Stimulated activated CD8-positive, alpha-beta memory T cell treated with anti-CD3 and anti-CD28 coated beads, Interleukin-12 subunit alpha, Interleukin-12 subunit beta, amount 100 ng/mL, for 24 hours (primary cell): ENCODE data around the gene ADCY1.
"Not testable (repeated sequence)": the region's sequence is repeated elsewhere in the genome, so short reads cannot be mapped to it uniquely, and the experiment has no call there.

ENCODE experiments used
- DNase-seq: peaks from one replicate; pipeline ENCODE4 v3.0.0-alpha.2; 2020; ENCODE audit errors: extremely low read depth

Gene ADCY1

DNA sequence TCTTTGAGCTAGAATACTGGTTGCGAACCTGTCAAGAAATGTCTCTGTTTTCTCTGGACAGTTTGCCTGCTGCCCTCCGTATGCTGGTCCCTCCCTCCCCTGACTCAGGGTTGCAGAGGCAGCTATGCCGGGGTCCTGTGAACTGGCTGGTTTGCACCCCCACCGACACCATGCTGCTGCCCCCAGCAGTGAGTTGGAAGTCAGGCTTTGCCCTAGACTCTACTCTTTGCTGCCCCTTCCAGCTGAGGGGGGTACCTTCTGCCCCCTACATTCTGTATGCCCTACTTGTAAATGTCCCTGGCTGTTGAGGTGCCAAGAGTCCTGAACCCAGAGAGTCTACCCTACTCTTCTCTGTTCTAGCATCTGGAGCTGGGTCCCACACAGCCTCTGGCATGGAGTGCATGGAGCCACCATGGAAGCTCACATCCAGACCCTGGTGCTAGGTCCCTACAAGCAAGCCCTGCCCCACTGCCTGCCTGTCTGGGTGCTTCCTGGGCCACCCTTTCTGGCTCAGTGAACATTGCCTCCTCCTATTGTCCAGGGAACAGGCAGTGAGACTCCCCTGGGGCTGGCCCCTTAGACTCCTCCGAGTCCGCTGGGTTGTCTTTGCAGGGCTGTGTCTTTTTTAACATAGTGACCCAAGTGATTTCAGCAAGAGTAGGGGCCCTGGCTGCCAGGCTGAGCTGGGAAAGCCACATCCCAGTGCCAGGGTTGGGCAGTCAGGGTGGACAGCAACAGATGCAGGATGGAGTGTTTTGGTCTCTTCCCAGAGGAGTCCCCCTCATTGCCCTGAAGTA is 138.9 kb downstream of the ADCY1 start:
- no peak for DNase-seq

GRCh38 chr7:45713669-45714520 is 139.7 kb downstream of the ADCY1 start:
- DNase-seq, result no peak

- no peak for DNase-seq
These were observed 140.3 kb downstream of the ADCY1 start for GRCh38 chr7:45714521-45714820.

GRCh38 chr7:45715471-45716352 is 141.5 kb downstream of the ADCY1 start:
- no peak for DNase-seq

- DNase-seq, result no peak
These were observed 142.4 kb downstream of the ADCY1 start for GRCh38 chr7:45716380-45717203.

GRCh38 chr7:45717537-45718235 is 143.5 kb downstream of the ADCY1 start:
- DNase-seq, result no peak

GRCh38 chr7:45718464-45719330 is 144.5 kb downstream of the ADCY1 start:
- DNase-seq, result no peak

DNA sequence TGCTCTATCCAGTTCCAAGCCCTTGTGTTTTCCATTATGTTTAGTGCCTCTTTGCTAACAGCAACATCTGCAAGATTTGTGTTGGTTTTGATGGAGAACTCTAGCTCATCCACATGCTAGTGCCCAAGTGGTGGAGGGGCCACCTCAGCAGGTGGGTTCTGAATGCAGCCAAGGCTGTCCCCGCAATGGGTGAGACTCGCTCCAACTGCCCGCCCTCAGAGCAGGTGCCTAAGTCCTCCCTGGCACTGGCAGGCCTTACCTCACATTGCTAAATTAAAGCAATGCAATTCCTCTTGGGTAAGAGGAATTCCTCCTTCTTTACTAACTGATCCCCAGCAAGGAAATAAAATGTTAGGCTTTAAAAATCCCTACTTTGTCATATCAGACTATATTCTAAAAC is 146.8 kb downstream of the ADCY1 start:
- no peak for DNase-seq

DNA sequence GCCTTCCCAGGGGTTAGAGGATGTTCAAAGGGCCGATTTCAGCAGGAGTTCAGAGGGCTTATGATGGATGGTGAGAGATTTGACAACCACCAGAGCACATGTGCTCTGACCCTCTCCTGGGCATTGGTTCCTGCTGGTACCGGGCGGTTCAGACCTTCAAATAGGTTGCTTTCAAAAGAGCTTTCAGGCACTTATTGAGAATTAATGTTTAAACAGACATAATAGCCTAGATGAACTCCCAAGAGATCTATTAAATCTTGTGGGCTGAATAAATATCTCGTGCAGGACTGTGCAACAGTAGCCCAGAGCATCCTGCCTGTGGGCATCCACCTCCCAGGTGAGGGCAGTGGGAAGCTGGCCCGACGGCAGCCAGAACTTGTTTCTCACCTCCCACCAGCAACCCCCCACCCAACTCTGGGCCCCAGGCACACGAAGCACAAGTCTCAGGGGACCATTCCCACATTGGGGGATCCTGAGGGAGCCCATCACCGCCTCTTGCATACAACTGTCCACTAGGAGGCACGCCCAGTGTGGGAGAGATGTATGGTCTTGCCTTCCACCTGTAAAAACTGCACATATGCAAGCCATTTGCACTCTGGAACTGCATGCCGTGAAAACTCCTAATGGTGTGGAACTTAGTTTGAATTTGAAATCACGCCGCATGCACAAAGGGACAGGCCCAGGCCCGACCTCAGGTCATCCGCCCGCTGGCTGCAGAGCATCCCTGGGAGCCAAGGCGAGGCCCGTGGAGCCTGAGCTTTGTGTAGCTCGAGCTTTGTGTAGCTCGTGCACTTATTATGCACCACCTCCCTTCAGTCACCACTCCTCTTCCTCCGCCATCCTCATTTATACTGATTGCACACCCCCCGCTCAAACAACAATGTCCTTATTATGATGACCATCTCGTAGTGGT is 147.8 kb downstream of the ADCY1 start:
- no peak for DNase-seq

GRCh38 chr7:45725231-45725630 is 151.1 kb downstream of the ADCY1 start:
- not testable (repeated sequence) for DNase-seq

DNA sequence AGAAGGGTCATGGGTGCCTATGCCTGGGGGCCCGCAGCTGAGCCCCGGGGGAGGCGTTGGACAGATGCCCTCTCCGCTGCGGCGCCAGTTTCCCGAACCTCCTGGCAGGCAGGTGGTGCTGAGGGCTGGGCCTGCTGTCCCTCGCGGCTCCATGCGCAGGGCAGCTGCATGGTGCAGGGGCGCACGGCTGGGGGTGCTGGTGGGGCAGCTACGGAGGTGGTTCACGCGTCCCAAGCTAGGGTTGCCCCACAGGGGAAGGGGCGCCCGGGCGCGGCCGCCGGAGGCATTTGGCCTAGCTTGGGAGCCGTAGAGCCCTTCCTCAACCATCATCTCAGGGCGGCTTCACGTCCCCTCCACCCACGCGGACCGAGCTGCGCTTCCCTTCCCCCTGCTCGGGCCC is 152.7 kb downstream of the ADCY1 start:
- no peak for DNase-seq

DNA sequence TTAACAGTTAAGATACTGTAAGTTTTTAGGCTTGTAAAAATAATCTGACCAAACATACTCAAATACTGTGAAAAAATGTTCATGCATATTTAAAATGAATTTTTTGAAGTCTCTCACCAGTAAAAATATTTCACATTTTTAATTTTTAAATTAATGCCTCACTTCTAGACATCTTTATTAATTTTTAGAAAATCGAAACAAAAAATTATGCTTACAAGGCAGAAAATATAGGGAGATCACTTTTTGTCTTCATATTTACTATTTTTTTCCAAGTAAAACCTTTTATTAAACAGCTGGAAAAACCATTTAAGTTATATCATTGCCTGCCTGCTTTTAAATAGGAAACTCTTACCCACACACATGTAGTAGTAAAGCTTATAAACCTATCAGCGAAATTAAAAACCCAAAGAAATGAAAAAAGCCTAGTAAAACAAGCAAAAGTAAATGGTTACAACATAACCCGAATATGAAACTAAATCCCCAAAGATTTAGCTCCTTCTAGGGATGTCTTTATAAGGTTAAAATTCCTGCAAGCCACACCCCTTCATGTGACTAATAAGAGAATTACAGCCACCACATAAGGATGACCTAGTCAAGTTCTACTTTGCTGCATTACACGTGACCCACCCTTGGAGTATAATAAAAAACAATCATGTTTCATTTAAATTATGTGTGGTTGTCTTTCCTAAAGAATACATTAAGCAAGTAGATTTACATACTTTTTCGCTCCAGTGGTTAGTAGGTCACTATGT is 157.7 kb downstream of the ADCY1 start:
- DNase-seq, result not testable (repeated sequence)

DNA sequence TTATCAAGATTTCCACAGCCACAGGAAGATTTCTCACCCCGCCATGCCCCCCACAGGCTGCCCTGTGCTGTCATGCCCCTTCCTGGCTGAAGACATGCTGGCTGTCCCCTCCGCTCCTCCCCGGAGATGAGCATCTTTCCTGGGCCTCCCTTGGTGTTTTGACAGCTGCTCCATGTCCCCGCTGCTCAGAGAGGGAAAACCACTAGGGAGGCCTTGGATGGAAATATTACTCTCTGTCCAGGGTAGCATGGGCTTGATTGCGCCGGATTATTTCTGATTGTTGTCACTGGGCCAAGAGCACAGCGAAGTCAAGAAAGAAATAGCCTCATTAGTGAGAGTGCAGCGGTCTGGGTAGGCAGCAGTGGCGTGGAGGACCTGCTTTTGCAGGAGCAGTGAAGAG is 164.8 kb downstream of the ADCY1 start:
- not testable (repeated sequence) for DNase-seq

DNA sequence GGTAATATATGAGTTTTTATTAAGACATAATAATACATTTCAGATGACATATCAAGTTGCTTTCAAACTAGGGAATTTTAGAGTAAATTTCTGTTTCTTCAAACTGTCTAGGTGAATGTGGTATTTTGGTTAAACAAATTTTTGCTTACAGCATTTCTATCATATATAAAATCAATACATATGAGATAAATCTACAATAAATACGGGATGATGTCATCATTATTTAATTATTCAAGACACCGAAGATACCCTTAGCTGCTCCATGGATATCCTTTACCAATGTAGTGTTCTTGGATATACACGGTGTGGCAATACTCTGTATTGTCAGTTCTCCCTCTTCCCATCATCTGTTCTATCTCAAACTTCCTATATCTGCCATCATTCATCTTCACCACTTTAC is 166.4 kb downstream of the ADCY1 start:
- DNase-seq, result not testable (repeated sequence)

DNA sequence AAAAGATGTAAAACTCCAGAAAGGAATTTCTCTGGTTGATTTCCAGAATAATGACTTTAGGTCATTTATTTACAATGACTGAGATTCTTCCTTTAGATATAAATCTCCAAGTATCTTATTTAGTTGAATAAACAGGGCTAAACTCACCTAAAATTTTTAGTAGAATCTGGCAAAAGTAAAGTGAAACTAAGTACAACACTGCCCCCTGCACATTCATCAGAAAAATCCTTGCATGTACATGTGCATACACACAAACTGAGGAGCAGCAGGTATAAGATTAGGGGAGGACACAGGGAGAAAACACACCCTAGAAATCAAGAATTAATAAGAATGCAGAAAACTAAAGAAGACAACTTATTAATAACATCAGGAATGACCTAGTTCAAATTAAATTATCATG is 174.8 kb downstream of the ADCY1 start:
- not testable (repeated sequence) for DNase-seq

GRCh38 chr7:45751352-45751751 is 177.2 kb downstream of the ADCY1 start:
- DNase-seq, result not testable (repeated sequence)

- DNase-seq, result not testable (repeated sequence)
These were observed 182.2 kb downstream of the ADCY1 start for GRCh38 chr7:45756333-45756732.

GRCh38 chr7:45756757-45757156 is 182.6 kb downstream of the ADCY1 start:
- DNase-seq, result not testable (repeated sequence)
